ELF-1 (cell line): ENCODE measurements around the gene MRPL52.
A peak's percentile ranks its signal among the peaks of the same experiment; 100 is the strongest.
"Not testable (repeated sequence)": the region's sequence is repeated elsewhere in the genome, so short reads cannot be mapped to it uniquely, and the experiment has no call there.

Experiments
- DNase-seq: peaks from one replicate; pipeline ENCODE4 v3.0.0-alpha.2; 2016; ENCODE audit warnings: low read depth, low spot score

The MRPL52 gene

DNA sequence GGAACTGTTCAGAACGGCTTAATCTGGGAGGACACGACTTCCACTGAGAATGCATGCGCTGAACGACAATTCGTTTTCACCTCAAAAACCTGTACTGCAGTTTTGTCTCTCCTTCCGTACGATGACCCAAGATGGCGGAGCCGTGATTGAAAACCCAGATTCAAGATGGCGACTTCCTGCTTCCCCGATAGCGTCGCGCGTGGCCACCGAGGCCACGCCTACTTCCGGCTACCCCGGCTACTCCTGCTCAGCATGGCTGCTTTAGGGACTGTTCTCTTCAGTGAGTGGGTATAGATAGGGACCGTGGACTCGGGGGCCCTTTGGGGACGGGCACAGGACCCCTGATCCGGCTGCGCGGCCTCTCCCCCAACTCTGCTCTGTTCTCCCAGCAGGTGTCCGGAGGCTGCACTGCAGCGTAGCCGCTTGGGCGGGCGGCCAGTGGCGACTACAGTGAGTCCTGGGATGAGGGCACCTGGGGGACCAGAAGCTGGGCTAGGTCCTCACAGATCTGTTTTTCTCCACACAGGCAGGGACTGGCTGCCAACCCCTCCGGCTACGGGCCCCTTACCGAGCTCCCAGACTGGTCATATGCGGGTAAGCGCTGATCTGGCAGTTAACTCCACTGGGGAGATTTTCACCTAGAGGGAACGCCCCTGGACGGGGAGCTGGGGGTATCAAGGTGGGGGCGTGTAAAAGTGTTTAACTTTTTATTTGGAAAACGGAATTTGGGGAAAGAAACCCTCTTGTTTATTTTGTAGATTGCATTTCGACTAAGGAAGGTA is at the start of gene MRPL52:
MRPL52 (plus strand) TSS at position 227 of the 782 bp plus-strand sequence; CDS start at position 253, 26 bp downstream.
- DNase-seq: peak; percentile 89

- DNase-seq: peak; percentile 8
Measured at GRCh38 chr14:22780105-22780679, 49.5 kb upstream of the MRPL52 start.

GRCh38 chr14:22780941-22781300 is 48.8 kb upstream of the MRPL52 start:
- no peak for DNase-seq

- no peak for DNase-seq
Measured at GRCh38 chr14:22781301-22781991, 48.2 kb upstream of the MRPL52 start.

GRCh38 chr14:22786685-22787084 is 43.0 kb upstream of the MRPL52 start:
- DNase-seq: no peak

- peak; percentile 10 for DNase-seq
Measured at GRCh38 chr14:22791301-22791700, 38.4 kb upstream of the MRPL52 start.

GRCh38 chr14:22792158-22792557 is 37.5 kb upstream of the MRPL52 start:
- no peak for DNase-seq

- not testable (repeated sequence) for DNase-seq
Measured at GRCh38 chr14:22793550-22793949, 36.1 kb upstream of the MRPL52 start.

DNA sequence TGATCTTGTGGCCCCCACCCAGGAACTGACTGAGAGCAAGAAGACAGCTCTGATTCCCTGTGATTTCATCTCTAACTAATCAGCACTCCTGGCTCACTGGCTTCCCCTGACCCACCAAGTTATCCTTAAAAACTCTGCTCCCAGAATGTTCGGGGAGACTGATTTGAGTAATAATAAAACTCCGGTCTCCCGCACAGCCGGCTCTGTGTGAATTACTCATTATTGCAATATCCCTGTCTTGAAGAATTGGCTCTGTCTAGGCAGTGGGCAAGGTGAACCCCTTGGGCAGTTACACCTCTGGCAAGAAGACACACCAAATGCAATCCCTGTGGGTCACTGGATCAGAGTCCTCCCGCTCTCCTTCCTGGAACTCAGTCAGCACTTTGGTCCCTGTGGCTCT is 35.7 kb upstream of the MRPL52 start:
- DNase-seq: no peak

GRCh38 chr14:22794551-22794951 is 35.1 kb upstream of the MRPL52 start:
- no peak for DNase-seq

GRCh38 chr14:22796087-22796707 is 33.5 kb upstream of the MRPL52 start:
- DNase-seq: no peak

- DNase-seq: no peak
Measured at GRCh38 chr14:22797017-22797917, 32.4 kb upstream of the MRPL52 start.

DNA sequence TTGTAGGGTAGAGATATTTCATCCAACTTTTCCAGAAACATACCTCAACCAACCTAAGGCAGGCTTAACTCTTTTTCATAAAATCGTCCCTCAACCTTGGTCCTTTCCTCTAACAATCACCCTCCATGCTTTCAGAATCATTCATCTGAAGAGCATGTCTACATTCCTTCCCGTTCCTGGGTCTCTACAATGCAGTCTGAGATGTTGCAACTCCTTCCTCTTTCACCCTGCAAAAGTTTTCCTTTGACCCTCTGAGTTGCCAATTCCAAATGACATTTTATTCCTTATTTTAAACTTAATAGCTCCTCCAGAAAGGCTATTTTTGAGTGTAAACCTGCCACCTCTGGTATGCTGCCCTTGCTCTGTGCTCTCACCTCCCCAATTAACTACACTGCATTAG is 31.2 kb upstream of the MRPL52 start:
- no peak for DNase-seq

DNA sequence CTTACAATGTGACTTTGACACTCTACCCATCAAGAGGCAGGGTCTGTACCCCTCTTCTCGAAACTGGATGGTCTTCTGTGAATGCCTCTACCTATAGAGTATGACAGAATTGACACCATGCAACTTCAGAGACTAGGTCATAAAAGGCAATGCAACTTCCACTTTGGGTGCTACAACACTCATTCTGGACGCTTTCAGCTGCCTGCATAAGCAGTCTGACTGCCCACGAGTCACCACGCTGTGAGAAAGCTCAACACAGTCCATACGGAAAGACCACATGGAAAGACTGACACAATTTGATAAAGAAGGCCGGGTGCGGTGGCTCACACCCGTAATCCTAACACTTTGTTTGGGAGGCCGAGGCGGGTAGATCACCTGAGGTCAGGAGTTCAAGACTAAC is 29.3 kb upstream of the MRPL52 start:
- no peak for DNase-seq

DNA sequence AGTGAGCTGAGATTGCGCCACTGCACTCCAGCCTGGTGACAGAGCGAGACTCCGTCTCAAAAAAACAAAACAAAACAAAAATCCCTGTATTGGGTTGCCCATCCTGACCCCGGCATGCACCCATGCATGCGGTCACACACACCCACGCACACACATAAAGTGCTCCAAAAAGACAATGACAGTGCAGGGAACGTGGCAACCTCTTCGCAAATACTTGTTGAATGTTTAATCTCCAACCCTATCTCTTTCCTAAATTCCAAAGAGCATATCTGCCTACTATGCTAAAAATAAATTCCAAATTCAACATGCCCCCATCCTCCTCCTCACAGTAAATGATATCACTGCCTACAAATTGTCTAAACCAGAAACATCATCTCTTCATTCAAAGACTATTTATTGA is 28.0 kb upstream of the MRPL52 start:
- DNase-seq: no peak

GRCh38 chr14:22802860-22803686 is 26.6 kb upstream of the MRPL52 start:
- DNase-seq: no peak

DNA sequence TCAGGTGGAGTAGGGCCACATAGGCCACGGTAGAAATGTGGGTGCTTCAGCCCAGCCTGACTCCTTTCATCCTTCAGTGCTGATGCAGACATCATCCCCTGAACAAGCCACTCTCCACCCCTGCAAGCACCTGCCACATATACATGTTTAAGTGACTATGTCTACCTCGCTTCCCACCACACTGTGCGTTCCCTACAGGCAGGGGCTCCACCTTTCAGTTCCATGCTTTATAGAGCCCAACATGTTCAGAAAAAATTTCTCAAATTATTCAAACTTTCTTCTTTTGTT is 26.1 kb upstream of the MRPL52 start:
- DNase-seq: no peak

DNA sequence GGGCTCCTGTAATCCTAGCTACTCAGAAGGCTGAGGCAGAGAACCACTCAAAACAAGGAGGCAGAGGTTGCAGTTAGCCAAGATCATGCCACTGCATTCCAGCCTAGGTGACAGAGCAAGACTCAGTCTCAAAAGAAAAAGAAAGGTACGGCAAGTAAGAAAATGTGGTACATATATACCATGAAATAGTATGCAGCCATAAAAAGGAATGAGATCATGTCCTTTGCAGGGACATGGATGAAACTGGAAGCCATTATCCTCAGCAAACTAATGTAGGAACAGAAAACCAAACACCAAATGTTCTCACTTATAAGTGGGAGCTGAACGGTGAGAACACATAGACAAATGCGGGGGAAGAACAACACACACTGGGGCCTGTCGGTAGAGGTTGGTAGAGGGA is 24.5 kb upstream of the MRPL52 start:
- not testable (repeated sequence) for DNase-seq

DNA sequence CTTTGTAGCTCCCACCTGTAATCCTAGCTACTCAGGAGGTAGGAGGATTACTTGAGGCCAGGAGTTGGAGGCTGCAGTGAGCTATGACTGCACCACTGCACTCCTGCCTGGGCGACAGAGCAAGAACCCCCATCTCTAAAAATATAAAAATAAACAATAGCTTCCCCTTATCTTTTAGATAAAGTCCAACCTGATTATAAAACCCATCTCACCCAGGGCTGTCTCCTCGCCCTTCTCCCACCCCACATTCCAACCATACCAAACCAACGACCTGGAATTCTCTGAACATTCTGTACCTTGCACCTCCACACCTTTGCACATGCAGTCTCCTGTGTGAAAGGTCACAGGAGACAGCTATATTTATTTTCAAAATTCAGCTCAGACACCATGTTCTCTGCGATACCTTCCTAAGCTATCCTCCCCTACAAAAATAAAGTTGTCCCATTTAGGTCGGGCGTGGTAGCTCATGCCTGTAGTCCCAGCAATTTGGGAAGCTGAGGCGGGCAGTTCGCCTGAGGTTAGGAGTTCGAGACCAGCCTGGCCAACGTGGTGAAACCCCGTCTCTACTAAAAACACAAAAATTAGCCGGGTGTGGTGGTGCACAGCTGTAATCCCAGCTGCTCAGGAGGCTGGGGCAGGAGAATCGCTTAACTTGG is 22.1 kb upstream of the MRPL52 start:
- no peak for DNase-seq
